ENCODE data around the gene ZFHX3. TPM values are rescaled to one million over a fixed set of nuclear protein-coding genes. Genes with fewer than 3 reads are reported as not detected.

Gene ZFHX3
- total RNA-seq, 2 donors from 2014 or later, result 0.79 to 2.2 TPM

DNA sequence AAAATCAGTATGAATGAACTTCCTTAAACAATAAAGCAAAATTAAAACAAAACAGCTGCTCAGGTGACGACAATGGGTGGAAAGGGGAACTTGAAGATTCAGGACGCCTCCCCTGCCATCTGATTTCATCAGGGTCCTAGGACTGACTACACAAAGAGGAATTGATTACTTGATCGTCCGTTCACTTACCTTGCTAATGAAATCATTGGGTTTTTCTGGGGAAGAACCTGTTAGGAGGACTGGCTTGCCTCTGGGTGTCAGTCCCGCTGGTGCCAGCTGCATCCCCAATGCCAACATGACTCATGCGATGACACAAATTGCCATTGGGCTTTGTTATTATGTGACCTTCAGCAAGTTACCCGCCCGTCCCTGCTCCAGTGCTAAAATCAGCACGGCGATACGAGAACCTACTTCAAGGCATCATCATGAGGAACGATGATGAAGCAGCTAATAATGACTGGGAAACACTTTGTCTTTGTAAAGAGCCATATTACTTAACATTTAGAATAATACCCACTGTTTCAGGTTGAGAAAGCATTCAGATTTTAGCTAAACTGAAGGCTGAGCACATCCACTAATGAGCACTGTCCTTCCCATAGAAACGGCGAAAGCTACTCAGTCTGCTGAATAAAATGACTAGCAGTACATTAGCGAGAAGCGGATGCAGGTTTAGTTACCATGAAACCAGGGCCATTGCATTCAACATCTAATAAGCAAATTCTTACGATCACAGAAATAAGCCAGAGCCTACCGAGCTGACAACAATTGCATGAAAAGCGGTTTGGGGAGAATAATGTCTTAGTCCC lies 139.4 kb downstream of the ZFHX3 start:
- Histone ChIP-seq H3K9me3 (ENCODE audit: control insufficient read depth, low read length) (no peaks in the 10 kb centered on the region), H3K36me3 (ENCODE audit: control insufficient read depth, insufficient read depth, low read length) (no peaks in the 10 kb centered on the region), H3K4me1 (ENCODE audit: control insufficient read depth, insufficient read depth, low read length) (no peaks in the 10 kb centered on the region), H3K9ac (ENCODE audit: extremely low read depth, low read length, poor library complexity, severe bottlenecking) (no peak overlapping the region), H3K27ac (ENCODE audit: low read depth, low read length) (no peak overlapping the region), H3K27me3 (ENCODE audit: control insufficient read depth, insufficient read depth, low read length, poor library complexity, severe bottlenecking) (no peaks in the 10 kb centered on the region), H3K4me3 (ENCODE audit: low read length) (no peak overlapping the region)
- H3K4me3 Mint-ChIP-seq, result no peak overlapping the region
- no peak overlapping the region for H3K27ac Mint-ChIP-seq
- peaks cover 4% of the 10 kb centered on the region for H3K27me3 Mint-ChIP-seq (ENCODE audit: insufficient read depth)
- peaks cover 2% of the 10 kb centered on the region for H3K4me1 Mint-ChIP-seq
- H3K9me3 Mint-ChIP-seq, result no peaks in the 10 kb centered on the region
- 94 to 95% methylated on average over 13 to 19 of the region's 19 CpGs for WGBS, 2 experiments (ENCODE audit: insufficient coverage in 1 of 2, insufficient read length in 1 of 2)
- TF ChIP-seq, protein P1, sequence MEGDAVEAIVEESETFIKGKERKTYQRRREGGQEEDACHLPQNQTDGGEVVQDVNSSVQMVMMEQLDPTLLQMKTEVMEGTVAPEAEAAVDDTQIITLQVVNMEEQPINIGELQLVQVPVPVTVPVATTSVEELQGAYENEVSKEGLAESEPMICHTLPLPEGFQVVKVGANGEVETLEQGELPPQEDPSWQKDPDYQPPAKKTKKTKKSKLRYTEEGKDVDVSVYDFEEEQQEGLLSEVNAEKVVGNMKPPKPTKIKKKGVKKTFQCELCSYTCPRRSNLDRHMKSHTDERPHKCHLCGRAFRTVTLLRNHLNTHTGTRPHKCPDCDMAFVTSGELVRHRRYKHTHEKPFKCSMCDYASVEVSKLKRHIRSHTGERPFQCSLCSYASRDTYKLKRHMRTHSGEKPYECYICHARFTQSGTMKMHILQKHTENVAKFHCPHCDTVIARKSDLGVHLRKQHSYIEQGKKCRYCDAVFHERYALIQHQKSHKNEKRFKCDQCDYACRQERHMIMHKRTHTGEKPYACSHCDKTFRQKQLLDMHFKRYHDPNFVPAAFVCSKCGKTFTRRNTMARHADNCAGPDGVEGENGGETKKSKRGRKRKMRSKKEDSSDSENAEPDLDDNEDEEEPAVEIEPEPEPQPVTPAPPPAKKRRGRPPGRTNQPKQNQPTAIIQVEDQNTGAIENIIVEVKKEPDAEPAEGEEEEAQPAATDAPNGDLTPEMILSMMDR (conservative IDR thresholded peaks at IDR 0.05), result no peak
- DNase-seq, result no peak
- no peaks in the 10 kb centered on the region for H3K36me3 Mint-ChIP-seq (ENCODE audit: low read depth)

DNA sequence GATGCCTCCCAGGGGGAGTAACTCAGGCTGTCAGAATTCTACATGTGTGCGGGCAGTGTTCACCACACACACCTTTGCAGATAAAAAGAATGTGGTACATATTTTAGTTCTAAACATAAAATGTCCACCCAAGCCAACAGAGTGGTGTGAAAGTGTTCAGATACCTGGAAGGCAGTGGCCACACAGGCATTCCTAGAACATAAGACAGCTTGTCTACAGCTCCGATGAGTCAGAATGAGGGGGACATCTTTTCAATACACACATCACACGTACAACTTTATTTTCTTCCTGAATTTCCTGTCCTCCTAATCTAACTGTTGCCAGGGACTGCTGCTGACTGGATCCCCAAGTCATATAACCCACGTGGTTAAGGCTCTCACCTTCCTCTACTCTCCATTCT lies 142.3 kb downstream of the ZFHX3 start:
- no peaks in the 10 kb centered on the region for H3K4me1 ChIP-seq (ENCODE audit: control insufficient read depth, insufficient read depth, low read length)
- no peak for DNase-seq
- WGBS, 2 experiments (ENCODE audit: insufficient coverage in 1 of 2, insufficient read length in 1 of 2), result 93 to 96% methylated on average over 3 to 4 of the region's 4 CpGs
- no peaks in the 10 kb centered on the region for H3K36me3 ChIP-seq (ENCODE audit: control insufficient read depth, insufficient read depth, low read length)
- no peaks in the 10 kb centered on the region for H3K36me3 Mint-ChIP-seq (ENCODE audit: low read depth)
- peaks cover 4% of the 10 kb centered on the region for H3K27me3 Mint-ChIP-seq (ENCODE audit: insufficient read depth)
- H3K4me3 ChIP-seq (ENCODE audit: low read length), result no peak overlapping the region
- no peak overlapping the region for H3K27ac Mint-ChIP-seq
- no peak overlapping the region for H3K9ac ChIP-seq (ENCODE audit: extremely low read depth, low read length, poor library complexity, severe bottlenecking)
- no peak overlapping the region for H3K27ac ChIP-seq (ENCODE audit: low read depth, low read length)
- H3K4me3 Mint-ChIP-seq, result no peak overlapping the region
- TF ChIP-seq, protein P1 (conservative IDR thresholded peaks at IDR 0.05), result no peak
- no peaks in the 10 kb centered on the region for H3K9me3 ChIP-seq (ENCODE audit: control insufficient read depth, low read length)
- H3K27me3 ChIP-seq (ENCODE audit: control insufficient read depth, insufficient read depth, low read length, poor library complexity, severe bottlenecking), result peaks cover 6% of the 10 kb centered on the region
- H3K9me3 Mint-ChIP-seq, result no peaks in the 10 kb centered on the region
- no peaks in the 10 kb centered on the region for H3K4me1 Mint-ChIP-seq

DNA sequence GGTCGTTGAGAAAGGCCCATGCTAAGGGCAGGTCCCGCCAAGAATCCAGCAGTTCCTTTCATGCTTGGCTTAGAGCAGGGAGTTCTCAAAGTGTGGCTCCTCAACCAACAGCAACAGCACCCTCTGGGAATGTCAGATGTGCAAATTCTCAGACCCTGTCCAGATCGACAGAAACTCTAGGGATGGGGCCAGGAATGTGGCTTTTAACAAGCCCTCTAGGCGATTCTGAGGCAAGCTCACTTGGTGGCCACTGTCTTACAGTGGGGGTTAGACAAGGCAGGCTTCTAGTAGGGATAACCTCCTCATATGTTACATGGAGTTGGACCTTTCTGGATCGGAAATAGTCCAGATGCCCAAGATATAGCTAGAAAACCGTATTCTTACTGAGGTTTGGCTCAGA lies 144.8 kb downstream of the ZFHX3 start:
- H3K36me3 Mint-ChIP-seq (ENCODE audit: low read depth), result no peaks in the 10 kb centered on the region
- Histone ChIP-seq H3K27me3 (ENCODE audit: control insufficient read depth, insufficient read depth, low read length, poor library complexity, severe bottlenecking) (peaks cover 6% of the 10 kb centered on the region), H3K27ac (ENCODE audit: low read depth, low read length) (no peak overlapping the region), H3K9ac (ENCODE audit: extremely low read depth, low read length, poor library complexity, severe bottlenecking) (no peak overlapping the region), H3K9me3 (ENCODE audit: control insufficient read depth, low read length) (no peaks in the 10 kb centered on the region), H3K4me1 (ENCODE audit: control insufficient read depth, insufficient read depth, low read length) (no peaks in the 10 kb centered on the region), H3K36me3 (ENCODE audit: control insufficient read depth, insufficient read depth, low read length) (no peaks in the 10 kb centered on the region), H3K4me3 (ENCODE audit: low read length) (no peak overlapping the region)
- peaks cover 7% of the 10 kb centered on the region for H3K27me3 Mint-ChIP-seq (ENCODE audit: insufficient read depth)
- TF ChIP-seq, protein P1 (conservative IDR thresholded peaks at IDR 0.05), result no peak
- no peak overlapping the region for H3K27ac Mint-ChIP-seq
- WGBS, 2 experiments (ENCODE audit: insufficient coverage in 1 of 2, insufficient read length in 1 of 2), result 87 to 93% methylated on average over 2 to 6 of the region's 6 CpGs
- no peaks in the 10 kb centered on the region for H3K4me1 Mint-ChIP-seq
- no peak for DNase-seq
- H3K4me3 Mint-ChIP-seq, result no peak overlapping the region
- H3K9me3 Mint-ChIP-seq, result no peaks in the 10 kb centered on the region
